HG03469 (cell line): ENCODE data around the gene GALNT13.

ENCODE experiments used
- ATAC-seq: cut with Tn5 transposase; IDR thresholded peaks from one replicate; pipeline ENCODE4 v1.9.1; 2021; ENCODE audit warnings: mild to moderate bottlenecking, moderate library complexity, moderate number of reproducible peaks; ENCODE audit not compliant: unreplicated experiment

GALNT13 gene

GRCh38 chr2:154394600-154394999 is 522.9 kb downstream of the GALNT13 start:
- no peak for ATAC-seq

GRCh38 chr2:154400563-154401290 is 529.0 kb downstream of the GALNT13 start:
- ATAC-seq = no peak

- ATAC-seq = peak; percentile 78
These were observed 530.5 kb downstream of the GALNT13 start for GRCh38 chr2:154402213-154402612.

GRCh38 chr2:154403242-154403790 is 531.6 kb downstream of the GALNT13 start:
- ATAC-seq = no peak

- no peak for ATAC-seq
These were observed 537.1 kb downstream of the GALNT13 start for GRCh38 chr2:154408786-154409185.

GRCh38 chr2:154422251-154422650 is 550.5 kb downstream of the GALNT13 start:
- no peak for ATAC-seq

- no peak for ATAC-seq
These were observed 554.3 kb downstream of the GALNT13 start for GRCh38 chr2:154425994-154426393.

- ATAC-seq = no peak
These were observed 555.7 kb downstream of the GALNT13 start for GRCh38 chr2:154427453-154427852.

GRCh38 chr2:154428022-154428421 is 556.3 kb downstream of the GALNT13 start:
- no peak for ATAC-seq

- ATAC-seq = no peak
These were observed 561.3 kb downstream of the GALNT13 start for GRCh38 chr2:154433010-154433409.

- ATAC-seq = no peak
These were observed 565.4 kb downstream of the GALNT13 start for GRCh38 chr2:154437104-154437503.

GRCh38 chr2:154439156-154439555 is 567.4 kb downstream of the GALNT13 start:
- ATAC-seq = no peak

- no peak for ATAC-seq
These were observed 572.2 kb downstream of the GALNT13 start for GRCh38 chr2:154443919-154444318.

- ATAC-seq = no peak
These were observed 574.6 kb downstream of the GALNT13 start for GRCh38 chr2:154446324-154446723.

GRCh38 chr2:154447727-154448418 is 576.2 kb downstream of the GALNT13 start:
- ATAC-seq = no peak

GRCh38 chr2:154449951-154450658 is 578.4 kb downstream of the GALNT13 start:
- ATAC-seq = no peak

- ATAC-seq = peak; percentile 27
These were observed 580.7 kb downstream of the GALNT13 start for GRCh38 chr2:154452471-154452870.

GRCh38 chr2:154452906-154453493 is 581.3 kb downstream of the GALNT13 start:
- ATAC-seq = peak; percentile 46

- no peak for ATAC-seq
These were observed 583.4 kb downstream of the GALNT13 start for GRCh38 chr2:154455166-154455565.

GRCh38 chr2:154455866-154456265 is 584.1 kb downstream of the GALNT13 start:
- no peak for ATAC-seq

- no peak for ATAC-seq
These were observed 585.6 kb downstream of the GALNT13 start for GRCh38 chr2:154457286-154457685.
